ENCODE data around the gene APEX2.

Gene APEX2

GRCh38 chrX:54992911-54993622 lies 7.1 kb upstream of the APEX2 start:
- Histone ChIP-seq H3K36me3 (ENCODE audit: control insufficient read depth, low read depth, low read length) (no peaks in the 10 kb centered on the region), H3K9me3 (ENCODE audit: control insufficient read depth, low read depth, low read length) (peaks cover 19% of the 10 kb centered on the region), H3K4me1 (ENCODE audit: control insufficient read depth, low read depth, low read length) (no peaks in the 10 kb centered on the region), H3K27me3 (ENCODE audit: control insufficient read depth, insufficient read depth, low read length) (no peaks in the 10 kb centered on the region), H3K27ac (ENCODE audit: low read length) (no peak overlapping the region), H3K9ac (ENCODE audit: low read length) (no peak overlapping the region), H3K4me3 (ENCODE audit: low read length) (no peak overlapping the region)

DNA sequence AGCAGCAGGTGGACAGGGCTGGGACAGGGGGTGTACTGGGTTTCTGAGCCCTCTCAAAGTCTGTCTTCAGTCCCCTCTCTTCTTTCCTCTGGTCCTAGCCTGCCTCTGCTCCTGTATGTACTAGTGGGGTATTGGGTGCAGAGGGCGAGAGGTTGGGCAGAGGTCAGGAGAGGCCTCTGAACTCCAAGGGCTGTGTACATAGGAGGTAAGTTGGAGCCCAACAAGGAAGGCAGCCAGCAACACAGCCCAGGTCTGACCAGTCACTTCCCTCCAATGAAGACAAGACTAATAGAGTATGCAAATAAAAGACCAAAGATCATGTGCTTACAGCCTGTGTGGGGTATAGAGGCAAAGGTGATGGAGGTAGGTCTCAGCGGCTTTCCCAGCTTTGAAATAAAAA lies 6.1 kb upstream of the APEX2 start, which contains the start of gene PFKFB1:
Gene PFKFB1 (minus strand): TSS at position 90 of the 400 bp plus-strand sequence. CDS start 181 bp downstream, outside the sequence.
- H3K9ac ChIP-seq (ENCODE audit: low read length) = no peak within 1 kb of the TSS
- peaks cover 23% of the 10 kb centered on the region for H3K9me3 ChIP-seq (ENCODE audit: control insufficient read depth, low read depth, low read length)
- H3K4me3 ChIP-seq (ENCODE audit: low read length) = no peak within 1 kb of the TSS
- no peak within 1 kb of the TSS for H3K27ac ChIP-seq (ENCODE audit: low read length)
- H3K36me3 ChIP-seq (ENCODE audit: control insufficient read depth, low read depth, low read length) = no peaks in the 10 kb centered on the region
- no peaks in the 10 kb centered on the region for H3K4me1 ChIP-seq (ENCODE audit: control insufficient read depth, low read depth, low read length)
- no peaks in the 10 kb centered on the region for H3K27me3 ChIP-seq (ENCODE audit: control insufficient read depth, insufficient read depth, low read length)

DNA sequence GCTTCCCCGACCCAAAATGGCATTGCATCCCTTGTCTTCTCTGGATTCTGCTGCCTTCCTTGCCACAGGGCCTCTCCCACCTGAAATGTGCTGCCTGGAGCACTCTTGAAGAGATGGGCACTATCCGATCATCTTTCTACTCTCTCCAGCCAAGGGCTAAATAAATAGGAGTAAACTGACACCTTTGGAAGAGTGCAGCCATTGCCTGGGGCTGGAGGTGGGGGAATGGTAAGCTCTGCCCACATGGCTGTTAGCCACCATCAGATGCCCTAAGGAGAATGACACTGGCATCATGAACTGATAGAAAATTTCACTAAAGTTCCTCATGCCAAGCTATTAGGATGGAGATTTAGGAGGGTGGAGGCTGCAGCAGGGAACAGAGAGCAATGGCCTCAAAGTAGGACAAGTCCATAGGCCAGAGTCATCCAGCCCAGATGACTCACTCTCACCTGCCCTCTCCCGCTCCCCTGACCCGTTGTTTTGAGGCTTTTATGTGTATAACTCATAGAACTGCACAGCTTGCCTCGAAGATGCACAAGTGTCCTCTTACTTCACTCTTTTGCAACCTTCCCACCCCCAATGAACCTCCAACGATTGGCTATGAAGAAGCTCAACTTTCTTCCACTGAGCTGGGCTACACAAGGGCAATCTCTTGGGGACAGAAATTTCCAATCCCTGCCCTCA lies 5.4 kb upstream of the APEX2 start:
- H3K27ac ChIP-seq (ENCODE audit: low read length) = no peak overlapping the region
- peaks cover 16% of the 10 kb centered on the region for H3K9me3 ChIP-seq (ENCODE audit: control insufficient read depth, low read depth, low read length)
- H3K4me3 ChIP-seq (ENCODE audit: low read length) = no peak overlapping the region
- no peaks in the 10 kb centered on the region for H3K36me3 ChIP-seq (ENCODE audit: control insufficient read depth, low read depth, low read length)
- H3K9ac ChIP-seq (ENCODE audit: low read length) = no peak overlapping the region
- no peaks in the 10 kb centered on the region for H3K4me1 ChIP-seq (ENCODE audit: control insufficient read depth, low read depth, low read length)
- no peaks in the 10 kb centered on the region for H3K27me3 ChIP-seq (ENCODE audit: control insufficient read depth, insufficient read depth, low read length)

- Histone ChIP-seq H3K36me3 (ENCODE audit: control insufficient read depth, low read depth, low read length) (no peaks in the 10 kb centered on the region), H3K27ac (ENCODE audit: low read length) (no peak overlapping the region), H3K9ac (ENCODE audit: low read length) (no peak overlapping the region), H3K27me3 (ENCODE audit: control insufficient read depth, insufficient read depth, low read length) (no peaks in the 10 kb centered on the region), H3K4me1 (ENCODE audit: control insufficient read depth, low read depth, low read length) (no peaks in the 10 kb centered on the region), H3K4me3 (ENCODE audit: low read length) (no peak overlapping the region), H3K9me3 (ENCODE audit: control insufficient read depth, low read depth, low read length) (peaks cover 15% of the 10 kb centered on the region)
These were observed 4.5 kb upstream of the APEX2 start for GRCh38 chrX:54995621-54996020.

GRCh38 chrX:55004231-55004630 lies 4.1 kb downstream of the APEX2 start:
- Histone ChIP-seq H3K27me3 (ENCODE audit: control insufficient read depth, insufficient read depth, low read length) (no peaks in the 10 kb centered on the region), H3K27ac (ENCODE audit: low read length) (no peak overlapping the region), H3K36me3 (ENCODE audit: control insufficient read depth, low read depth, low read length) (peaks cover 34% of the 10 kb centered on the region), H3K4me3 (ENCODE audit: low read length) (no peak overlapping the region), H3K9me3 (ENCODE audit: control insufficient read depth, low read depth, low read length) (peaks cover 8% of the 10 kb centered on the region), H3K9ac (ENCODE audit: low read length) (no peak overlapping the region), H3K4me1 (ENCODE audit: control insufficient read depth, low read depth, low read length) (no peaks in the 10 kb centered on the region)

DNA sequence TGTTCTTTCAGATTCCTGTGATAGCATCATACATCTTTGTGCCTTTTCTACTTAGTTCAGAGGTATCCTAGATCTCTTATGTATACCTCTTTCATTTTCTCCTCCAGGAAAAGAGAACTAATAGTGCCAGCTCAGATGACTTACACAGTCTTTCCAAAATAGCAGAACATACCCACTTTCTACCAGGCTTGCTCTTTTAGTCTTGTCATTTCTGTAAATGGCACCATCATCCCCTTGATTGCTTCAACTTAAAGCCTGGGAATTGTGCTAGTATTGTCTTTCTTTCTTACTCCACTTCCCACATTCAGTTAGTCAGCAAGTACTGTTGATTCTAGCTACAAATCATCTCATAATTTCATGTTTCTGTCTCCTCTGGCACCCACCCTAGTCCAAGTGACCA lies 5.1 kb downstream of the APEX2 start:
- H3K27me3 ChIP-seq (ENCODE audit: control insufficient read depth, insufficient read depth, low read length) = no peaks in the 10 kb centered on the region
- no peaks in the 10 kb centered on the region for H3K4me1 ChIP-seq (ENCODE audit: control insufficient read depth, low read depth, low read length)

GRCh38 chrX:55006827-55007621 lies 6.9 kb downstream of the APEX2 start:
- peaks cover 8% of the 10 kb centered on the region for H3K9me3 ChIP-seq (ENCODE audit: control insufficient read depth, low read depth, low read length)

More for the DNA sequence above, 5.1 kb downstream of the APEX2 start:
- no peak overlapping the region for H3K4me3 ChIP-seq (ENCODE audit: low read length)
- peaks cover 34% of the 10 kb centered on the region for H3K36me3 ChIP-seq (ENCODE audit: control insufficient read depth, low read depth, low read length)
- peaks cover 8% of the 10 kb centered on the region for H3K9me3 ChIP-seq (ENCODE audit: control insufficient read depth, low read depth, low read length)
- H3K27ac ChIP-seq (ENCODE audit: low read length) = no peak overlapping the region
- no peak overlapping the region for H3K9ac ChIP-seq (ENCODE audit: low read length)

DNA sequence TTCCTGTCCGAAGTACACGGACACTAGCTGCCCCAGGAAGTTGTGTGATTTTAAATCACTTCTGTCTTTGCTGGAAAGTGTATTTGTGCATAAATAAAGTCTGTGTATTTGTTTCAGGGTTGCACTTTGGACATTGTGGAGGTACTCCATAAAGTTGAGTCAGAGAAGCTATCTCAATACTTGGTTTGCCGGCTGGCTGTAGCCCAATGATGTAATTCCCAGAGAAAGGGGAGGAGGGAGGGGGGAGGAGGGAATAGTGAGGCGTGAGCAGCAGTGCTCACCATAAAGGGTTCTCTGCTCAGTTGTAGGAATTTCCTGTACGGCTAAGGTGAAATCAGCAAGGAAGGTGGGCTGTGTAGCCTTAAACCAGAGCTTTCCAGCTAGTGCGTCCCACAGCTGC lies 7.5 kb downstream of the APEX2 start:
- Histone ChIP-seq H3K36me3 (ENCODE audit: control insufficient read depth, low read depth, low read length) (peaks cover 29% of the 10 kb centered on the region), H3K4me3 (ENCODE audit: low read length) (no peak overlapping the region), H3K9me3 (ENCODE audit: control insufficient read depth, low read depth, low read length) (peaks cover 5% of the 10 kb centered on the region), H3K27ac (ENCODE audit: low read length) (no peak overlapping the region), H3K4me1 (ENCODE audit: control insufficient read depth, low read depth, low read length) (no peaks in the 10 kb centered on the region), H3K9ac (ENCODE audit: low read length) (no peak overlapping the region), H3K27me3 (ENCODE audit: control insufficient read depth, insufficient read depth, low read length) (no peaks in the 10 kb centered on the region)

More at GRCh38 chrX:55006827-55007621, 6.9 kb downstream of the APEX2 start:
- no peaks in the 10 kb centered on the region for H3K27me3 ChIP-seq (ENCODE audit: control insufficient read depth, insufficient read depth, low read length)
- no peak overlapping the region for H3K4me3 ChIP-seq (ENCODE audit: low read length)
- no peaks in the 10 kb centered on the region for H3K4me1 ChIP-seq (ENCODE audit: control insufficient read depth, low read depth, low read length)
- no peak overlapping the region for H3K27ac ChIP-seq (ENCODE audit: low read length)
- peaks cover 33% of the 10 kb centered on the region for H3K36me3 ChIP-seq (ENCODE audit: control insufficient read depth, low read depth, low read length)
- no peak overlapping the region for H3K9ac ChIP-seq (ENCODE audit: low read length)

- no peaks in the 10 kb centered on the region for H3K4me1 ChIP-seq (ENCODE audit: control insufficient read depth, low read depth, low read length)
- H3K36me3 ChIP-seq (ENCODE audit: control insufficient read depth, low read depth, low read length) = peaks cover 24% of the 10 kb centered on the region
- no peak overlapping the region for H3K27ac ChIP-seq (ENCODE audit: low read length)
- no peak overlapping the region for H3K9ac ChIP-seq (ENCODE audit: low read length)
- H3K4me3 ChIP-seq (ENCODE audit: low read length) = no peak overlapping the region
- H3K27me3 ChIP-seq (ENCODE audit: control insufficient read depth, insufficient read depth, low read length) = no peaks in the 10 kb centered on the region
- H3K9me3 ChIP-seq (ENCODE audit: control insufficient read depth, low read depth, low read length) = peaks cover 7% of the 10 kb centered on the region
These were observed 8.6 kb downstream of the APEX2 start for GRCh38 chrX:55008571-55009358.

DNA sequence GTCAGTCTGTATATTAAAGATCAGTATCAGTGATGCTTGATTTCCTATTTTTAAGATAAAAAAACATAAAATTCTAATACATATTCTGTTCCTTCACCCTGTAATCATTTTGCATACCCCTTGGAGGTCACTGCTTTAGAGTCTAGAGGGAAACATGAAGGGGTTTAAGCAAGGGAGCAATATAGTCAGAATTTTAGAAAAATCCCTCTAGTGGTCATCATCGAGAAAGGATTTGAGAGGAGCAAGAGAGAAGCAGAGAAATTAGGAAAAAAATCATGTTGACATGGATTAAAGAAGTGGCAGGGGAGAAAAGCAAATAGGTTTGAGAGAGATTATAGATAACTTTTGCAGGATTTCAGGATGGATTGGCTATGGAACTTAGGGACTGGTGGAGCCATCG lies 11.1 kb downstream of the APEX2 start:
- H3K9me3 ChIP-seq (ENCODE audit: control insufficient read depth, low read depth, low read length) = peaks cover 7% of the 10 kb centered on the region
- no peak overlapping the region for H3K27ac ChIP-seq (ENCODE audit: low read length)
- no peak overlapping the region for H3K9ac ChIP-seq (ENCODE audit: low read length)
- no peak overlapping the region for H3K4me3 ChIP-seq (ENCODE audit: low read length)
- H3K36me3 ChIP-seq (ENCODE audit: control insufficient read depth, low read depth, low read length) = peaks cover under 1% of the 10 kb centered on the region
- no peaks in the 10 kb centered on the region for H3K4me1 ChIP-seq (ENCODE audit: control insufficient read depth, low read depth, low read length)
- H3K27me3 ChIP-seq (ENCODE audit: control insufficient read depth, insufficient read depth, low read length) = no peaks in the 10 kb centered on the region

DNA sequence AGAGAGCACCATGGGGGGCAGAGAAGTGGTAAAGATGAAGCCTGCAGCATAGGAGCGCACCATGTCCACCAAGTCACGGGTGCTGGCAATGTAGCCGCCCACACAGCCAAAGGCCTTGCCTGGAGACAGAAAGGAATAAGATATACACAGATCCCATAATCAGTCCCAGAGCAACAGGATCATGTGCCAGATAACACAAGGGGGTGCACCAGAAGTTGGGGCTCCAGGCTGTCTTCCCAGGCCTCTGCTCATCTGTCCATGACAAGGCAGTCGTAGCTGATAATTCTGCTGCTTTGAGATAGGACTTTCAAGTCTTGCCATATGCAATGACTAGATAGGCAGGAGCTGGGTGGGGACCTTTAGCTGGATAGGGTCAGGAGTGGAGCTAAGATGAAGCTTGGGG lies 14.7 kb downstream of the APEX2 start:
- Histone ChIP-seq H3K9ac (ENCODE audit: low read length) (no peak overlapping the region), H3K4me1 (ENCODE audit: control insufficient read depth, low read depth, low read length) (no peaks in the 10 kb centered on the region), H3K27me3 (ENCODE audit: control insufficient read depth, insufficient read depth, low read length) (no peaks in the 10 kb centered on the region), H3K36me3 (ENCODE audit: control insufficient read depth, low read depth, low read length) (no peaks in the 10 kb centered on the region), H3K9me3 (ENCODE audit: control insufficient read depth, low read depth, low read length) (peaks cover 7% of the 10 kb centered on the region), H3K4me3 (ENCODE audit: low read length) (no peak overlapping the region), H3K27ac (ENCODE audit: low read length) (no peak overlapping the region)

Measured in iPS-18a (cell line).